Eye (tissue), 1 donor: ENCODE data around the gene RABEPK.
"Not testable (repeated sequence)": the region's sequence is repeated elsewhere in the genome, so short reads cannot be mapped to it uniquely, and the experiment has no call there.

Experiments used
- DNase-seq: peaks from one replicate; pipeline ENCODE4 v3.0.0-alpha.2; 2015

RABEPK gene

GRCh38 chr9:125202846-125203618 is 2.7 kb downstream of the RABEPK start:
- DNase-seq: peak; percentile 4

GRCh38 chr9:125204477-125204876 is 4.1 kb downstream of the RABEPK start:
- no peak for DNase-seq

DNA sequence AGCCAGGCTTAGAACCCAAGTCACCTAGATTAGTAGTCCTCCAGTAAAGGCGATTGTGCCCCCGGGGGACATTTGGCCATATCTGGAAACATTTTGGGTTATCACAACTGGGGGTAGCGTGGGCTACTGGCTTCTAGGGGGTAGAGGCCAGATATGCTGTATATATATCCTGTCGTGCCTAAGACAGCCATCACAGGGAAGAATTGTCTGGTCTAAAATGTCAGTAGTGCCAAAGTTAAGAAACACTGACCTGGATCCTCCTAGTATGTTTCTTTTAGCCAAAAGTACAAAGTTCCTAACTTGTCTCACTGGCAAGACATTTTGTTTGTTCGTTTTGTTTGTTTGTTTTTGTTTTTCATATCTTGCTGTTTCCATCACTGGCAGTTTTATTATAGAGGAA is 13.8 kb downstream of the RABEPK start:
- DNase-seq: no peak

GRCh38 chr9:125218621-125219020 is 18.3 kb downstream of the RABEPK start:
- no peak for DNase-seq

DNA sequence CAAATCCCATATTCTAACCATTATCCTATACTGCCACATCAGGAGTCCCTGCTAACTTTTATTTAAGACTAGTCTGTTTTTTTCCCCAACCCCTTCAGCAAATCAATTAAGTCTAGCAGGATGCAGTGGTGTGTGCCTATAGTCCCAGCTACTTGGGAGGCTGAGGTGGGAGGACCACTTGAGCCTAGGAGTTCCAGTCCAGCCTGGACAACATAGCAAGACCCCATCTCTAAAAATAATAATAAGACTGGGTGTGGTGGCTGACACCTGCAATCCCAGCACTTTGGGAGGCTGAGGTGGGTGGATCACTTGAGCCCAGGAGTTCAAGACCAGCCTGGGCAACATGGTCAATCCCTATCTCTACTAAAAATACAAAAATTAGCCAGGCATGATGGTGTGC is 24.5 kb downstream of the RABEPK start:
- DNase-seq: not testable (repeated sequence)

DNA sequence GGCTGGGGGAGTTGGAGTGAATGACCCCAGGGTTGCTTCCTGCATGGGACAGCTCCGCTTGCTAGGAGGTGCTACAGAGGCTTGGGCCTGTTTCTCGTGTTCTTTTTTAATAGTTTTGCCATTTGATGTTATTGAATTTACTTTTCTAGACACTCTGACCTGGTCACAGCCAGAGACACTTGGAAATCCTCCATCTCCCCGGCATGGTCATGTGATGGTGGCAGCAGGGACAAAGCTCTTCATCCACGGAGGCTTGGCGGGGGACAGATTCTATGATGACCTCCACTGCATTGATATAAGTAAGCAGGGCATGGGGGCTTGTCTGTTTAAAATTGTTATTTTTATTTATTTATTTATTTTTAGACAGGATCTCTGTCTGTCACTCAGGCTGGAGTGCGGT is 27.4 kb downstream of the RABEPK start:
- no peak for DNase-seq

DNA sequence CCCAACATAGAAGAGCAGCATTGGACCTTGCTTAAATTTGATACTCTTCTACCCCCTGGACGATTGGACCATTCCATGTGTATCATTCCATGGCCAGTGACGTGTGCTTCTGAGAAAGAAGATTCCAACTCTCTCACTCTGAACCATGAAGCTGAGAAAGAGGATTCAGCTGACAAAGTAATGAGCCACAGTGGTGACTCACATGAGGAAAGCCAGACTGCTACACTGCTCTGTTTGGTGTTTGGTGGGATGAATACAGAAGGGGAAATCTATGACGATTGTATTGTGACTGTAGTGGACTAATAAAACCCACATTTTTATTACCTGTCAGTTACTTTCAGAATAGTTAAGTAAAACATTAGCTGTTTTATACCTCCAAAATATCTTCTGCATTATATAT is 33.3 kb downstream of the RABEPK start:
- DNase-seq: peak; percentile 15

DNA sequence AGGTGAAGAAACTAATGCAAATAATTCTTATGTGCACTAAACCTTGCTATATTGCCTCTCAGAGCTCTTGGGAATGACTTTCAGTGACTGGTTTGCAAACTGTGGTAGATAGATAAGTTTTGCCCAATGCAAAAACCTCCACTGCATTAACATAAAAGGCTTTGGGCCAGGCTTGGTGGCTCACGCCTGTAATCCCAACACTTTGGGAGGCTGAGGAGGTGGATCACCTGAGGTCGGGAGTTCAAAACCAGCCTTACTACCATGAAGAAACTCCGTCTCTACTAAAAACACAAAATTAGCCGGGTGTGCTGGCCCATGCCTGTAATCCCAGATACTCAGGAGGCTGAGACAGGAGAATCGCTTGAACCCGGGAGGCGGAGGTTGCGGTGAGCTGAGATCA is 33.8 kb downstream of the RABEPK start:
- DNase-seq: not testable (repeated sequence)

DNA sequence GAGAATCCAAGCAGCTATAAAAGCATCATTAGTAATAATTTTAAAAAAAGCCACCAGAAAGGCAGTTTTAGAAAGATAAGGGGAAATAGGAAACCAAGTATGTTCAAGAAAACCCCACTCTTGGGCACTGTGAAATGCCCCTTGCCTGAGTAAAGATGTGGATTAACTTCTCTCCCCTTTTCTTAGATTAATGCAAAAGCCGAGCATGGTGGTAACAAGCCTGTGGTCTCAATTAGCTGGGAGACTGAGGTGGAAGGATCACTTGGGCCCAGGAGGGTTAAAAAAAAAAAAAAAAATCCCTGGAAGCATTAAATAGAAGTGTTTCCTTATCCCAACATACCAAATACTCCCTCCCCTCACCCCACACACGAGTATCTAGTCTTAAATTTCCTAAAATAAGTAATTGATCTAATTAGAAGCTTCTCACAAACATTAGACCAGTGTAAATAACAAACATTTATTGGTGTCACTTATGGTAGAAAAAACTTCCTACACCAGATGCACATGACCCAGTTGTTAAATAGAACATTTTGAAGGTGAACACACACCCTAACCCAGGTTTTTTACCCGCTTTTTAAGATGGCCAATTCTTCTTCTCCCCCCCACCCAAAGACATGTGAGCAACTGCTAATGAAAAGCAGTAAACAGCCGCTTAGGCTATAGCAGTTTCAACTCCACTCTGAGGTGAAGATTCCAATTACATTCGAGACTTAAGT is 35.6 kb downstream of the RABEPK start:
- DNase-seq: no peak

GRCh38 chr9:125236520-125237159 is 36.3 kb downstream of the RABEPK start:
- DNase-seq: not testable (repeated sequence)

GRCh38 chr9:125238127-125238914 is 38.0 kb downstream of the RABEPK start:
- DNase-seq: no peak

DNA sequence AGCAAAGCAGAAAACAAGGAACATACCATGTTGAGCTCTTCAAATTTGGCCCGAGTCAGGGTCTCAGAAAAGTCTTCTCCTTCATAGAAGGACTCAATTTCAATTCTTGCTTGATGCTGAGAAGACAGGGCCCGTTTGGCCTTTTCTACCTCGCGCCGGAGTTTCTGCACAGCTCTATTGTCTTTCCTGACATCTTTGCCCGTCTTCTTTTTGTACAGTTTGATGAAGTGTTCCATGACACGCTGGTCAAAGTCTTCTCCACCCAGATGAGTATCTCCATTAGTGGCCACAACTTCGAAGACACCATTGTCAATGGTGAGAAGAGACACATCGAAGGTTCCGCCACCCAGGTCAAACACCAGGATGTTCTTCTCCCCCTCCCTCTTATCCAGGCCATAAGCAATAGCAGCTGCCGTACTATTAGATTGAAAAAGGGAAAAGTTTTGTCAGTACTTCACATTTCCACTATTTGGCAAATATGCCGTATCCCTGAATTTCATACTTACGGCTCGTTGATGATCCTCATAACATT is 38.6 kb downstream of the RABEPK start:
- DNase-seq: no peak

DNA sequence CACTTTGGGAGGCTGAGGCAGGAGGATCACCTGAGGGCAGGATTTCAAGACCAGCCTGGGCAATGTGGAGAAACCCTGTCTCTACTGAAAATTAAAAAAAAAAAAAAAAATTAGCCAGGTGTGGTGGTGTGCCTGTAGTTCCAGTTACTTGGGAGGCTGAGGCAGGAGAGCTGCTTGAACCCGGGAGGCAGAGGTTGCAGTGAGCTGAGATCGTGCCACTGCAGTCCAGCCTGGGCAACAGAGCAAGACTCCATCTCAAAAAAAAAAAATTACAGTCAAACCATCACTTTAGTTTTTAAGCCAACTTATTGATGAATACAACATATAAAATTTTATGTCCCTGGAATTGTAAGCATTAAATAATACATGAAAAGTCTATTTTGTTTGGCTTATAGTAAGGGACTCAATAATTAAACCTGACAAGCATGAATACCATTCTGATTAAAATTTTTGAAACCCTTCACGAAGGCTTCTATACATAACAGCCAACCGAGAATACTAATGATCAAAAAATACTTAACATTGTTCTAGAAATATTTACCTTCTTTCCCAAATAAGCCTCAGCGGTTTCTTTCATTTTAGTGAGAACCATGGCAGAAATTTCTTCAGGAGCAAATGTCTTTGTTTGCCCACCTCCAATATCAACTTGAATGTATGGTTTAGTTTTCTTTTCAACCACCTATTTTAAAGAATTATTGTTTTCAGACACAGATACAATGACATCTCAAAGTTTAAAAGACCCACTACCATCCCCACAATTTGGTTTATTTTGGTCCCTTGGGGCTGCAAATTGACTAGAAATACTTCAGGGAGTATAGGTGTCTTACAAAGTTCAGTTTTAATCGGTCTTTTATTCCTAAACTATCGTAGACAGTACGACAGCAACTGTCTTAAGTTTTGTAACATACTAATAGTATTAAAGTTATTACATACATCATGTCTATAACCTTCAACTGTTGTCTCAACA is 39.6 kb downstream of the RABEPK start:
- no peak for DNase-seq

DNA sequence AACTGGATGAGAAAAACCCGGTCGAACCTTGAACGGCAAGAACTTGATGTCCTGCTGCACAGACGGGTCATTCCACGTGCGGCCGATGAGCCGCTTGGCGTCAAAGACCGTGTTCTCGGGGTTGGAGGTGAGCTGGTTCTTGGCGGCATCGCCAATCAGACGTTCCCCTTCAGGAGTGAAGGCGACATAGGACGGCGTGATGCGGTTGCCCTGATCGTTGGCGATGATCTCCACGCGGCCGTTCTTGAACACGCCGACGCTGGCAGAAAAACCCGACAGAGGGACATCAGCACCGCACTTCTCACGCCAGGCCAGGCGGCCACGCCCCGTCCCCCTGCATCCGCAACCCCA is 40.3 kb downstream of the RABEPK start:
- no peak for DNase-seq

GRCh38 chr9:125241000-125241862 is 40.9 kb downstream of the RABEPK start, which contains the start of gene HSPA5:
TSS of gene HSPA5 (minus strand) at chr9:125241343. CDS start at chr9:125241126, 217 bp downstream.
- peak; percentile 100 for DNase-seq

DNA sequence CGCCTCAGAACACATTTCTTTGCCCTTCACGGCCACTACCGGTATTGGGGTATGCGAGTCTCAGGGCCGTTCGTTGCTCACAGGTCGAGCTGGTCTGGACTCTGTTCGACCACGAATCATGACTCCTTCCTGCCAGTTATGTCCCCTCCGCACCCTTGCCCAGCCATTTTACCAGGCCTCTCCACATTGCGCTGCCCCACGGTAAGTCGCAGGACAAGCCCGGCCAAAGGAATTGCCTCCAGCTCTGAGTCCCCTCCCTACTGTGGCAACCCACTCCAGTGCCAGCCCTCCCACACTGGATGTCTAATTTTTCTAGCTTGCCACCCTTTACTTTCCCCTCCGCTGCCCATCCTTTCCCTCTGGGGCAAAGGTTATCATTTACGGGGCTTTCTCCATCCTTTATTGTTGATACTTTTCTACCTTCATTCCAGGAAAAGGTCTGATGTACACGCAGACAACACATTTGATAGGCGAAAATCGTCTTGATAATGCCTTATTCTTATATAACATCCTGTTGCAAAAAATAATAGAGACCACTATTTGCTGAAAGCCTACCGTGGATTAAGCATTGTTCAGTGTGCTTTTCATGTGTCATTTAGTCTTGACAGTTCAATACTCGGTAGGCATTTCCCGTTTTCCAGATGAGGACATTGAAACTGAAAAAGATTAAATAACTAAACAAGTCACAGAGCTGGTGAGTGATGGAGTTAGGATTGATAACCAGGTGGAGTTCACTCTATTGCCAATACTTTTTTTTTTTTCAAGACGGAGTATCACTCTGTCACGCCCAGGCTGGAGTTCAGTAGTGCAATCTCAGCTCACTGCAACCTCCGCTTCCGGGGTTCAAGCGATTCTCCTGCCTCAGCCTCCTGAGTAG is 41.8 kb downstream of the RABEPK start:
- no peak for DNase-seq

GRCh38 chr9:125243792-125244260 is 43.5 kb downstream of the RABEPK start:
- no peak for DNase-seq

DNA sequence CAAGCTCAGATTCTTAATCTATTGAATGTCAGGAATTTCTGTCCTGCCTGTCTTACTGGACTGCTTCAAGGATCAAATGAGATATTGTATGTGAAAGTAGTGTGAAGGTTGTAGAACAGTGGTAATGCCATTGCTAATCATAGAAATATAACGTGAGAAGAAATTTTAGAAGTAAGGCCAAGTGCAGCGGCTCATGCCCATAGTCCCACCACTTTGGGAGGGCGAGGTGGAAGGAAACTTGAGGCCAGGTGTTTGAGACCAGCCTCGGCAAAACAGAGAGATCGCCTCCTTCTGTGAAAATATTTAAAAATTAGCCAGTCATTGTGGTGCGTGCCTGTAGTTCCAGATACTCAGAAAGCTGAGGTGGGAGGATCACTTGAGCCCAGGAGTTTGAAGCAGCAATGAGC is 45.9 kb downstream of the RABEPK start:
- no peak for DNase-seq

- no peak for DNase-seq
These were observed 53.9 kb downstream of the RABEPK start for GRCh38 chr9:125254231-125254630.
